ENCODE data around the gene PYGO2.

GRCh38 chr1:155007251-155007828 is 45.8 kb upstream of the PYGO2 start:
- TF ChIP-seq POLR2A (IDR thresholded peaks at IDR 0.05; ENCODE audit: low read depth, low read length) (no peak), POLR2AphosphoS5 (IDR thresholded peaks at IDR 0.05; ENCODE audit: low read depth, low read length) (no peak), TAF1 (IDR thresholded peaks at IDR 0.05; ENCODE audit: borderline replicate concordance, low read depth, low read length) (no peak)
